ENCODE results near the gene VPS8. TPM values are rescaled to one million over a fixed set of nuclear protein-coding genes. Genes with fewer than 3 reads are reported as not detected.
A peak's percentile ranks its signal among the peaks of the same experiment; 100 is the strongest.
"Not testable (repeated sequence)": the region's sequence is repeated elsewhere in the genome, so short reads cannot be mapped to it uniquely, and the experiment has no call there.

VPS8 gene
- total and polyA plus RNA-seq, 2 experiments from 2014 or later = 41.2 to 47.1 TPM

DNA sequence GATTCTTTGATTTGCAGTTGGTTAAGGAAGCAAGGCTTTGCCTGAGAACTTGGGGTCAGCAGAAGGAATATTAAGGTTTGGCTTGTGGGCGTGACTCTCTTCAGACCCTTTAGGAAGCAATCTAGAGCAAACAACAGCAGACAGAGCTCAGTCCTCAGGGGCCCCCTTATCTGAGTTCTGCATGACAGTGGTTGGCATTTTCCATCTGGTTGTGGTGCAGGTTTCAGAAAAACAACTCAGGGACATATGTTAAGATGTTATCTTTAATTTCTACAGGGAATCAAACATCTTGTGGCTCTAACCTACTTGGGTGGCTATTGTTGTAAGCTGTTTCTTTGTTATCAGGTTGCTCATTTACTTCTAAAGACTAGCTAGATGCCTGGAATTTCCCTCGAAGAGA lies 141.4 kb downstream of the VPS8 start:
- peak; percentile 10 to 16 for DNase-seq (ENCODE audit: low read depth in 1 of 2, low spot score in 1 of 2)
- no peak overlapping the region for H3K4me3 ChIP-seq
- no peak for TF ChIP-seq CTCF (IDR thresholded peaks at IDR 0.05; ENCODE audit: low read depth, low read length)
- H3K27me3 ChIP-seq = no peaks in the 10 kb centered on the region
- H3K9me3 ChIP-seq (ENCODE audit: low read depth) = no peaks in the 10 kb centered on the region
- H3K4me1 ChIP-seq (ENCODE audit: low read depth) = peaks cover 14% of the 10 kb centered on the region
- peak overlapping the region; percentile 40 for H3K27ac ChIP-seq
- no peaks in the 10 kb centered on the region for H3K36me3 ChIP-seq

DNA sequence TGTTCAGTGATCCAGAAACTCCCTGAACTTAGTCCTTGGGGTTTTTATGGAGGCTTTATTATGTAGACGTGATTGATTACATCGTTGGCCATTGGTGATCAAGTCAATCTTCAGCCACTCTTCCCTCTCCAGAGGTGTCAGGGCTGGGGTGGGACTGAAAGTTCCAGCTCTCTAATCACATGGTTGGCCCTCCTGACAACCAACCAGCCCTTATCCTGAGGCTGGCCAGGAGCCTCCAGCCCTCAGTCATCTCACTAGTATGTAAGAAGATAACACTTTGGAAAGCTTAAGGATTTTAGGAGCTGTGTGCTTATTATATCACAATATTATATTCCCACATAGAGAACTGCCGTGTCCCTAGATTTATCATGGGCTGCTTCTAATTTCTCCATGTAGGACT lies 142.3 kb downstream of the VPS8 start:
- no peak overlapping the region for H3K27ac ChIP-seq
- H3K27me3 ChIP-seq = no peaks in the 10 kb centered on the region
- no peaks in the 10 kb centered on the region for H3K9me3 ChIP-seq (ENCODE audit: low read depth)
- peaks cover 14% of the 10 kb centered on the region for H3K4me1 ChIP-seq (ENCODE audit: low read depth)
- no peak for TF ChIP-seq CTCF (IDR thresholded peaks at IDR 0.05; ENCODE audit: low read depth, low read length)
- no peaks in the 10 kb centered on the region for H3K36me3 ChIP-seq
- H3K4me3 ChIP-seq = no peak overlapping the region
- peak in 1 of 2 donors; percentile 10 for DNase-seq (ENCODE audit: low read depth in 1 of 2, low spot score in 1 of 2)

- not testable (repeated sequence) for H3K4me3 ChIP-seq; DNase-seq (ENCODE audit: low read depth in 1 of 2, low spot score in 1 of 2)
Measured at GRCh38 chr3:184954851-184955250, 142.9 kb downstream of the VPS8 start.

DNA sequence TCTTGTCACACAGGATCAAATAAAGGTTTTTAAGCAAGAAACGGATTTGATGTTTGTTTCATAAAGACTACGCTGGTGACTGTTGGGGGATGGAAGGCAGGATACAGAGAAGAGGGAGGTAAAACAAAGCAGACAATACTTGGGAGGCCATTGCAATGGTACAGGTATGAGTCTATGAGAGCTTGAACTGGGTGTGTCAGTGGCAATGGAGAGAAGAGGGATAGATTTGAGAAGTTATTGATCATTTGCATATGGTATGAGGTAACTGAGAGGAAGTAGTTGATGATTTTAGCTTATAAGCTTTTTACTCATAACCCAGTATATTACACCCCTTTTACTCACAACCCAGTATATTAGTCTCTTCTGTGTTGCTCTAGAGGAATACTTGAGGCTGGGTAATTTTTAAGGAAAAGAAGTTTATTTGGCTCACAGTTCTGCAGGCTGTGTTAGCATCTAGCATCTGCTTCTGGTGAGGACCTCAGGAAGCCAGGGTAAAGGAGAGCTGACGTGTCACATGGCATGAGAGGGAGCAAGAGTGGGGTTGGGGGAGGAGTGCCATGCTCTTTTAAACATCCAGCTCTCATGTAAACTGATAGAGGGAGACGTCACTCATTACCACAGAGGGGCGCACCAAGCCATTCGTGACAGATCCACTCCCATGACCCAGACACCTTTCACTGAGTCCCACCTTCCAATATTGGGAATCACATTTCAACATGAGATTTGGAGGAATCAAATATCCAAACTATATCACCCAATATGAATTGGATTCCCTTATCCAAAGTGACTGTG lies 153.9 kb downstream of the VPS8 start:
- DNase-seq (ENCODE audit: low read depth in 1 of 2, low spot score in 1 of 2) = no peak
- no peak for TF ChIP-seq CTCF (IDR thresholded peaks at IDR 0.05; ENCODE audit: low read depth, low read length)
- Histone ChIP-seq H3K9me3 (ENCODE audit: low read depth) (no peaks in the 10 kb centered on the region), H3K27ac (no peak overlapping the region), H3K4me3 (no peak overlapping the region), H3K36me3 (peaks cover 4% of the 10 kb centered on the region), H3K4me1 (ENCODE audit: low read depth) (no peaks in the 10 kb centered on the region), H3K27me3 (no peaks in the 10 kb centered on the region)

More at GRCh38 chr3:184954851-184955250, 142.9 kb downstream of the VPS8 start:
- not testable (repeated sequence) for H3K9me3 ChIP-seq (ENCODE audit: low read depth); H3K36me3 ChIP-seq; H3K27me3 ChIP-seq; H3K27ac ChIP-seq
- H3K4me1 ChIP-seq (ENCODE audit: low read depth) = peaks cover 14% of the 10 kb centered on the region

- TF ChIP-seq CTCF (IDR thresholded peaks at IDR 0.05; ENCODE audit: low read depth, low read length) = no peak
- H3K9me3 ChIP-seq (ENCODE audit: low read depth) = no peaks in the 10 kb centered on the region
- no peaks in the 10 kb centered on the region for H3K27me3 ChIP-seq
- DNase-seq (ENCODE audit: low read depth in 1 of 2, low spot score in 1 of 2) = no peak
- no peaks in the 10 kb centered on the region for H3K4me1 ChIP-seq (ENCODE audit: low read depth)
- peaks cover 10% of the 10 kb centered on the region for H3K36me3 ChIP-seq
- no peak overlapping the region for H3K4me3 ChIP-seq
- no peak overlapping the region for H3K27ac ChIP-seq
Measured at GRCh38 chr3:184968115-184968514, 156.1 kb downstream of the VPS8 start.

- Histone ChIP-seq H3K27ac (no peak overlapping the region), H3K36me3 (peaks cover 10% of the 10 kb centered on the region), H3K4me1 (ENCODE audit: low read depth) (no peaks in the 10 kb centered on the region), H3K27me3 (no peaks in the 10 kb centered on the region), H3K9me3 (ENCODE audit: low read depth) (no peaks in the 10 kb centered on the region), H3K4me3 (no peak overlapping the region)
- no peak for DNase-seq (ENCODE audit: low read depth in 1 of 2, low spot score in 1 of 2)
- no peak for TF ChIP-seq CTCF (IDR thresholded peaks at IDR 0.05; ENCODE audit: low read depth, low read length)
Measured at GRCh38 chr3:184970186-184970585, 158.2 kb downstream of the VPS8 start.
